Measurements from ENCODE around the gene ZNF777.

Gene ZNF777

GRCh38 chr7:149476791-149477190, 15.9 kb upstream of the ZNF777 start:
- DNase-seq, result no peak

GRCh38 chr7:149475121-149476045, 14.5 kb upstream of the ZNF777 start:
- DNase-seq, result no peak

- DNase-seq, result no peak
Measured at GRCh38 chr7:149474309-149475120, 13.7 kb upstream of the ZNF777 start.

- DNase-seq, result no peak
Measured at GRCh38 chr7:149473251-149473650, 12.4 kb upstream of the ZNF777 start.

GRCh38 chr7:149471289-149471953, 10.6 kb upstream of the ZNF777 start:
- DNase-seq, result no peak

GRCh38 chr7:149469806-149470205, 8.9 kb upstream of the ZNF777 start:
- DNase-seq, result no peak

GRCh38 chr7:149468208-149468607, 7.3 kb upstream of the ZNF777 start:
- no peak for DNase-seq

GRCh38 chr7:149467321-149467859, 6.5 kb upstream of the ZNF777 start:
- no peak for DNase-seq

- DNase-seq, result no peak
Measured at GRCh38 chr7:149466364-149466763, 5.5 kb upstream of the ZNF777 start.

- no peak for DNase-seq
Measured at GRCh38 chr7:149463500-149464161, 2.8 kb upstream of the ZNF777 start.

GRCh38 chr7:149462101-149462520, 1.2 kb upstream of the ZNF777 start:
- DNase-seq, result no peak

GRCh38 chr7:149459540-149460452, 1.1 kb downstream of the ZNF777 start:
- peak; percentile 2 for DNase-seq

- DNase-seq, result no peak
Measured at GRCh38 chr7:149459201-149459539, 1.7 kb downstream of the ZNF777 start.

GRCh38 chr7:149458235-149458634, 2.6 kb downstream of the ZNF777 start:
- DNase-seq, result no peak

GRCh38 chr7:149457766-149458165, 3.1 kb downstream of the ZNF777 start:
- DNase-seq, result no peak

- DNase-seq, result no peak
Measured at GRCh38 chr7:149456506-149457421, 4.1 kb downstream of the ZNF777 start.

GRCh38 chr7:149455175-149455950, 5.5 kb downstream of the ZNF777 start:
- no peak for DNase-seq

GRCh38 chr7:149454750-149455149, 6.1 kb downstream of the ZNF777 start:
- DNase-seq, result no peak

- no peak for DNase-seq
Measured at GRCh38 chr7:149454006-149454405, 6.9 kb downstream of the ZNF777 start.

All from HCEC 1CT (cell line).